Epidermal melanocyte (primary cell): Measurements from ENCODE around the gene C20orf204.
"Not testable (repeated sequence)": the region's sequence is repeated elsewhere in the genome, so short reads cannot be mapped to it uniquely, and the experiment has no call there.

Experiments used
- DNase-seq: peaks from one replicate; pipeline ENCODE4 v3.0.0; 2011; ENCODE audit warnings: low spot score; ENCODE audit not compliant: insufficient read length

C20orf204 gene

GRCh38 chr20:64082820-64083377, 46.9 kb downstream of the C20orf204 start:
- DNase-seq, result no peak

DNA sequence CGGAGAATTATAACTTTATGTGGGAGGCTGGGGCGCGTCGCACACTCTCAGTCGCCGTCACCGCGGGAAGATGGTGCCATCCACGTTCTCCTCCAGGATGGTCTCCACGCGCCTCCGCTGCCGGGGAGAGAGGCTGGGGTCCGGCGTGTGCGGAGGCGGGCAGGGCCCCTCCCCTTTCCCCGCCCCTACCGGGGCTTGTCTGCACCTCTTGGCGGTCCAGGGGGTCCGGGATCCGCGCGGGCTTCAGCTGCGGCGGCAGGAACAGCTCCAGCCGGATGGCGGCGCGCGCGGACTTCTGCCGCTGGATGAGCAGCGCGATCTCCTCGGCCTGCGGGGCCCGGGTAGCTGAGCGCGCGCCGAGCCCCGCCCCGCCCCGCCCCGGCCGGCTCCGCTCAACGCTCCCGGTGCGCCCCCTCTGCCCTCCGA, 47.4 kb downstream of the C20orf204 start:
- peak; percentile 71 for DNase-seq

- no peak for DNase-seq
Measured at GRCh38 chr20:64083804-64084684, 48.1 kb downstream of the C20orf204 start, which contains the start of gene LKAAEAR1. TSS of gene LKAAEAR1 (minus strand) at chr20:64084398. CDS start at chr20:64084219, 179 bp downstream.

- DNase-seq, result no peak
Measured at GRCh38 chr20:64084685-64085152, 48.7 kb downstream of the C20orf204 start.

DNA sequence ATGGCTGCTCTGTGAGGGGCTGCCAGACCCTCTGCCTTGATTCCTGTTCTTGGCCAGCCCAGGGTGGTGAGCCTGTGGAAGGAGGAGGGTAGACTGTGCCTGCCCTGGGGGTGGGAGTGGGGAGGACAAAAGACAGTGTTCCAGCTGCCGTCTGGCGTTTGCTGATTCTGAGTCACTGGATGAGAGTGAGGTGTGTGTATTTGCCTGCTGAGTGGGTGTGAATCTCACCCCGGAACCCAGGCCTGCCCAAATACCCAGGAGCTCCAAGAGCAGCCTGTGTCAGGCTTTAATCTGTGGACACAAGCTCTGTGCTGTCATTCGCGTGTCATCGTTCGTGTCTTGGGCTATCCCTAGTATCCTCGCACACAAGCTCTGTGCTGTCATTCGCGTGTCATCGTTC, 50.8 kb downstream of the C20orf204 start:
- no peak for DNase-seq

DNA sequence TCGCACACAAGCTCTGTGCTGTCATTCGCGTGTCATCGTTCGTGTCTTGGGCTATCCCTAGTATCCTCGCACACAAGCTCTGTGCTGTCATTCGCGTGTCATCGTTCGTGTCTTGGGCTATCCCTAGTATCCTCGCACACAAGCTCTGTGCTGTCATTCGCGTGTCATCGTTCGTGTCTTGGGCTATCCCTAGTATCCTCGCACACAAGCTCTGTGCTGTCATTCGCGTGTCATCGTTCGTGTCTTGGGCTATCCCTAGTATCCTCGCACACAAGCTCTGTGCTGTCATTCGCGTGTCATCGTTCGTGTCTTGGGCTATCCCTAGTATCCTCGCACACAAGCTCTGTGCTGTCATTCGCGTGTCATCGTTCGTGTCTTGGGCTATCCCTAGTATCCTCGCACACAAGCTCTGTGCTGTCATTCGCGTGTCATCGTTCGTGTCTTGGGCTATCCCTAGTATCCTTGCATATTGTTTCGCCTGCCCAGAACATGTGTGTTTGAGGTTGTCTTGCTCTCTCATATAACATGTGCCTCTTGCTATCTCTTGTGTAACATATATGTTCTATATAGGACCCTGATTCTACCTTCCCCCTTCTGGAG, 51.3 kb downstream of the C20orf204 start:
- DNase-seq, result not testable (repeated sequence)

GRCh38 chr20:64088586-64088985, 52.6 kb downstream of the C20orf204 start:
- DNase-seq, result not testable (repeated sequence)
